Myocyte (in vitro differentiated cells): ENCODE results near the gene TRIM17. TPM values are rescaled to one million over a fixed set of nuclear protein-coding genes. Genes with fewer than 3 reads are reported as not detected.

Experiments used
- DNase-seq: peaks from one replicate; pipeline ENCODE4 v3.0.0-alpha.2; 2012; ENCODE audit warnings: low read depth
- microRNA-seq: library from miRNA; unstranded; fragments of <30 nt; microRNA quantifications from one replicate; pipeline ENCODE4, GENCODE V29; 2016
- total RNA-seq: library from RNA; depleted of rRNA; stranded (reverse); fragments of >200 nt; gene quantifications from 2 replicates; pipeline ENCODE4 v1.2.3, GENCODE V29; 2014

TRIM17 gene
- total RNA-seq, 1 donor from 2014 or later: not detected

GRCh38 chr1:228358764-228359612 is 57.7 kb downstream of the TRIM17 start:
- DNase-seq: no peak

DNA sequence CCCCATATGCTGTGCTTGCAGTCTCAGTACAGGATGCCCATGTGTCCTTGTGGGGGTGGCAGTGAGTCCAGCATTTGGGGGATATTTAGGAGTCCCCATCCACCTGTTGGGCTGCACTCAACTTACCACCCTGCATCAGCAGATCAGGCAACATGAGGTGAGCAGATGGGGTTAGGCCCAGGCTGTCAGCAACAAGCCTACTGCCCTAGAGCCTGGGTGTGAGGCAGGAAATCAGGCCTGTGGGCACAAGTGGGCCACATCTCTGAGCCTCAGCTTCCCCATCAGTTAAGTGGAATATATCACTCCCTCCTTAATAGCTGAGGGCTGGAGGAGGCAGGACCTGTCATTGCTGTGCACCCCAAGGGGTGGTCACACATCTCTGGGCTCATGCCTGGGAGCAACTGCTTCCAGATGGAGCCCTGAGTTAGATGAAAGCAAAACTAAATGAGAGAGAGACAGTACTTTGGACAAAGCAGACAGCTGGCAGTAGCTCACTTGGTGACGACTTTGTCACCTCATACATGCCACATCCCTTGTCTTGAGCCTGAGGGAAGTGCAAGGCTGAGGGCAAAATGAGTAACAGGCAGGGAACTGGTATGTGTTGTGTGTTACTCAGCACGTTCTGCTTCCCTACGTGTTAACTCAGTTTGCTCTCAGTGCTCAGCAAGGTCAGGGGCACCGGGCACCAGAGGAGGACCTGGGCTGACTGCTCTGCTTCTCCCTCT is 58.5 kb downstream of the TRIM17 start:
- DNase-seq: peak; percentile 18

Small RNAs within 50 kb of the gene (microRNA-seq; reads per million reads assigned to microRNA genes)
- gene MIR4666A (not detected), gene MIR6742 (not detected)

Other genes with a start within 250 kb of the TRIM17 start
- 51.7 and 59.5 TPM in 2 replicates for gene OBSCN, start 208.8 kb downstream of the TRIM17 start, total RNA-seq
- gene TRIM11, start 10.0 kb downstream of the TRIM17 start, total RNA-seq: 11.3 and 12.7 TPM in 2 replicates
- 99.2 and 134 TPM in 2 replicates for gene RNF187, start 70.5 kb upstream of the TRIM17 start, total RNA-seq